Middle frontal gyrus (tissue), 1 donor: ENCODE data around the gene TMX4.
A peak's percentile ranks its signal among the peaks of the same experiment; 100 is the strongest.

Experiments
- DNase-seq: peaks from one replicate; pipeline ENCODE4 v3.0.0-alpha.2; 2015; ENCODE audit warnings: low spot score; ENCODE audit errors: extremely low spot score

Gene TMX4

GRCh38 chr20:8020314-8021079, 936 bp upstream of the TMX4 start:
- no peak for DNase-seq

GRCh38 chr20:8019998-8020247, 362 bp upstream of the TMX4 start:
- DNase-seq: no peak

GRCh38 chr20:8018958-8019245, 659 bp downstream of the TMX4 start:
- DNase-seq: peak; percentile 58

GRCh38 chr20:8012724-8013123, 6.8 kb downstream of the TMX4 start:
- DNase-seq: no peak

DNA sequence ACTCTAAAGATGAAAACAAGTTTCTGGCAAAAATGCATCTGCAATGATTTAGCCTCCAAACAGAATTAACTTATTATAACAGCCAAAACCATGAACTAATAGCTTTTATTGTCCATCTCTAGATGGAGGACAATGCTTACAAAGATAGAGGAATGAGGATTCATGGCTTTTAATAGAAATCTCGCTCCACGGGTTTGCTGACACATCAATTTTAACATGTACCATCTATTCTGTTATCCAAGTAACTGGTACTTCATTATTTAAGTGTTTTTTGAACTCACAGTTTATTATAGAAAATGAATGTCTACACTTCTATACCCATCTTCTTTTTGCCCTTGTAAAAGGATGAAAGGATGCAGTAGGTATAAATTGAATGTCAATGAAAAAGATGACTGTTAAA, 10.8 kb downstream of the TMX4 start:
- DNase-seq: no peak

DNA sequence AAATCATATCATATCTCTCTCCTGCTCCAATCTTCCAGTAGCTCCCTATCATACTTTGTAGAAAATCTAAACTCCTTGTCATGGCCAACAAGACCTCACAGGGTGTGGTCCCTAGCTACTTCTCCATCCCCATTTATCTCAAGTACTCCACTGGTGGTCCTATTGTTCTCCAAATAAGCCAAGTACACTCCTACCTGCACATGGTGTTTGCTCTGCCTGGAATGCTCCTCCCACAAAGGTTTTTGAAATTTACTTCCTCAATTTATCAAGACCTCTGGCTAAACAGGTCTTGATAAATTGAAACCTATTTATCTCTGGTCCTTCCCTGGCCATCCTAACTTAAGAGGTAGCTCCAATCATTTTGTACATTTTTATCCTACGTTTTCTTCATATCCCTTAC, 12.1 kb downstream of the TMX4 start:
- no peak for DNase-seq

GRCh38 chr20:8005575-8006366, 13.8 kb downstream of the TMX4 start:
- no peak for DNase-seq

GRCh38 chr20:8005033-8005432, 14.5 kb downstream of the TMX4 start:
- DNase-seq: no peak

DNA sequence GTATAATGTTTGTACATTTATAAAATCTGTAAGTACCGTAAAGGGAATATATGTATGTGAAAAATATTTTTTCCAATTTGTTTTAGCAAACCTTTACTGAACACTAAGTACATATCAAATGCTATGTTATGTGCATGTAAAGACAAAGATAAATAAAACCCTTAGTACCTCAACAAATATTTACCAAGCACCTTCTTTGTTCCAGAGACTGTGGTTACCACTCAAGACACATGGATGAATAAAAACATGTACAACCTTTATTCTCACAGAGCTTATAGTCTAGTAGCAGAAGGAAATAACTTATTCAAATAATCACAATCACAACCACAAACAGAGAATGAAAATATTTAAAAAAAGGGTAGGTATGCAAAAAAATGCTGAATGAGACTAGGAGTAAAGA, 17.5 kb downstream of the TMX4 start:
- no peak for DNase-seq

DNA sequence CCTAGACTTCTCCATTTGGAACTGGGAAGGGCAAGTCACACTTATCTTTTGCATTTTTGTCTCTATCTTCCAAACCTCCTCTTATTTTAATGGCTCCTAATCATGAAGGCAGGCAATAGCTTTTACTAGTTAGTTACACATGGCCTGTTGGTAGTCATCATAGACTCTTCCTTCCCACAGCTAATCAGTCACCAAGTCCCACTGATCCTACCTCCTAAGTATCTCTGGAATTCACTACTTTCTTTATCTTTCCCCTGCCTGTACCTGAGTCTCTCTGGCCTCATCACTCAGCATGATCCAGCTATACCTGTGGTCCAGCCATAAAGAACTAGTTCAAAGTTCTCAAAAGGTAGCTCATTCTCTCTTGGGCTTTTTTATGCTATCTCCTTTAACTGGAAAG, 18.8 kb downstream of the TMX4 start:
- no peak for DNase-seq

DNA sequence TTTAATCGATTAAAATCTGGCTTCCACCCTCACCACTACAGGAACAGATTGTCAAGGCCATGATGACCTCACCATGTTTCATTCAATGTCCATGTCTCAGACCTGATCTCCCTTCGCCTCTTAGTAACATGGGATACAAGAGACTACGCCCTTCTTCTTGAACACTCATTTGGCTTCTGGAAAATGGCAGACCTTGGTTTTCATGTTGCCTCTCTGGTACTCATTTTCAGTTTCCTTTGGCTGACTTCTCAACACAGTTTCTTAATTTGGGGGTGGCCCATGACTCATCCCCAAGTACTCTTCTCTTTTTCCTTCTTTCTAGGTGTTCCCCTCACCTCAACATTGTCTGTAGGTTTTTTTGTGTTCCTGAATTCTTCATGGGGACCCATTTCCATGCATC, 22.7 kb downstream of the TMX4 start:
- no peak for DNase-seq

- no peak for DNase-seq
Measured at GRCh38 chr20:7994809-7995208, 24.8 kb downstream of the TMX4 start.

DNA sequence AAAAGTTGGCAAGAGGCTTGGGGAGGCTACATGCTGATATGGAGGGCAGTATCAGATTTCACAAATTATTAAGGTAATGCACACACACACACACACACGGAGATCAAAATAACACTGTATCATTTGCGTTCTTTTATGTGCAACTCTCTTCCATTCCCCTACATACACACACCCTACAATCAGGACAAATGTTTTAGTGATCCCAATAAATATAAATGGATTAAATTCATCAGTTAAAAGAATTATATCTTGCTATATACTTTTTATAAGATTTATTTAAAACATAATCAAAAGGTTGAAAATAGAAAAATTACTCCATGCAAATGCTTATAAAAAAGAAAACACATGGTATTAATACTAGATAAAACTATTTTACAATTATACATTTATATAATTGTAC, 25.9 kb downstream of the TMX4 start:
- DNase-seq: no peak

GRCh38 chr20:7993238-7993637, 26.3 kb downstream of the TMX4 start:
- DNase-seq: no peak

DNA sequence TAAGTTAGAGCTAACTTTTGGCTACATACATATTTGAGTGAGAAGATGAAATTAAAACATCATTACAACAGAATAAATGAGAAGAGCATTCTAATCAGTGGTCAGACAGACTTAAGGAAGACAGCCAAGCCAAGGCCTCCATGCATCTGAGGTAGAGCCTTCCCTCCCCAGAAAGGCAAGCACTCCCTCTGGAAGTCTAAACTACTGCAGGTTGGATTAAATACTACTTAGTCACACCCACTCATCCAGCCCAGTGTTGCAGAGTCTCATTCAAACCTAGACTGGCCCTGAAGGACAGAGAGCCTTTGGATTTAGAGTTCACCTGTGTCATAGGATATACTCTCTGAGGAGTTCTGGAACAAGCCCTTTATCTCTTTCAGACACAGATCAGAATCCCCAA, 29.2 kb downstream of the TMX4 start:
- DNase-seq: no peak

DNA sequence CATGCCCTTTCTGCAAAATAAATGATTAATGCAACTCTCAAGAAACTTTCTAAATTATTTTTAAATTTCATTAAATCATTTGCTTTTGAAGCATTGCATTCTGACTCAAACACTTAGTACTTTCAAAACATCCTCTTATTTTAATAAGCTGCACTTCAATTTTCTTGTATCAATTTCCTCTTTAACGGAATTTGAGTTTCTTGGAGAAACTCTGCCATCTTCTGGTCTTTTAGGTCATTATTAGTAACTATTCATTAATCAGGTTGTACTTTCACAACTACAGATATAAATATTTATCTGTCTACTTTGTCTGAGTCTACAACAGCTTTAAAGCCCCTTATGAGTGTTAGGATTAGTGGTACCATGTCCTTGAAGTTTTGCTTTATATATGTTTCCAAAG, 30.2 kb downstream of the TMX4 start:
- no peak for DNase-seq

GRCh38 chr20:7985916-7986315, 33.6 kb downstream of the TMX4 start:
- DNase-seq: no peak

GRCh38 chr20:7984192-7984591, 35.4 kb downstream of the TMX4 start:
- no peak for DNase-seq

DNA sequence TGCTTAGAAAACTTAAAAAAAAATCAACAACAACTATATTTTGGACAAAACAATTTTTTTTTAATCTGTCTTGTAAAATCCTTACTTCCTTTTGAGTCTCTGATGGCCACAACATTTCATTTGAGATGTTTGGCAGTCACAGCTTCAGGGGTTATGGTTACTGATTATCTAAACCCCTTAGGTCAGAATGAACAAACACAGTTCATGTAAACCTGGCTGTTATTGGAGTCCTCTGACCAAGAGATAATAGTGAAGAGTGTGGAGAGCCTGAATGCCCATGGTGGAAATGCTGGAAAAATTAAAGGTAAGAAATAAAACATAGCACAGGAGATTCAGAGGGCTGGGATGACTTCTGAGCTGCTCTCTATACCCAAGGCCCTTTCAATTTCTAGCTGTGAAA, 38.2 kb downstream of the TMX4 start:
- DNase-seq: no peak

- no peak for DNase-seq
Measured at GRCh38 chr20:7980332-7981046, 39.1 kb downstream of the TMX4 start.

DNA sequence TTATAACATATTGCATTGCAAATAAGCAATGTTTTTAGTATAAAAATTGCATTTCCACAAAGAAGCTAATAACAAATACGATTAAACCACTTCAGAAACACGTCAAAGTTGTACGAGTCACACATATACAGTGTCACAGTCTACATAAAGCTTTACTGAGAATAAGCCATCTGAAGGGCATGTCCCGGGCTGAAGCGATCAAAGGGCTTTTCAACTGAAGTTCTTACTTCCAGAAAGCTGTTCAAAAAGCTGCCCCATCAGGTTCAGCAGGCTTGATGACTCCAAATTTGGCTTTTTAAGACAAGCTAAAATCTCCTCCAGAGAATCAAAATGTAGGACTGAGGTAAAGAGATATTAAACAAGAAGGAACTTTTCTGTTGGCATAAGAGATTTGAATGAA, 41.9 kb downstream of the TMX4 start:
- no peak for DNase-seq

DNA sequence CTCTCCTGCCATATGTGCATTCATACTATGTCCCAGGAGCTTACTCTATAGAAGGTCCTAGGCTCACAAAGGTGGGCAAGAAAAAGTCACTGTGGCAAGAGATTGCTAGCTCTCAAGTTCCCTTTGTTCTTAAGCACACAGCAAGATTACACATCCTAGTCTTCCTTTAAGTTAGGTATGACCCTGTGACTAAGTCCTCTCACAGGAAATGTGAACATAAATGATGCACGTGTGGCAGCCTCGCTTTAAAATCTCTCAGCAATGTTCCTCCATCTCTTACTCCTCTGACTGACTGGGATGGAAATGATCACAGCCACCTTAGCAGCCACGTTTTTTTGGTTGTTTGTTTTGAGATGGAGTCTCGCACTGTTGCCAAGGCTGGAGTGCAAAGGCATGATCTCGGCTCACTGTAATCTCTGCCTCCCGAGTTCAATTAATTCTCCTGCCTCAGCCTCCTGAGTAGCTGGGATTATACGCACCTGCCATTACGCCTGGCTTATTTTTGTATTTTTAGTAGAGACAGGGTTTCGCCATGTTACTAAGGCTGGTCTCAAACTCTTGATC, 43.6 kb downstream of the TMX4 start:
- no peak for DNase-seq
